Right atrium auricular region (tissue), 2 donors: ENCODE measurements around the gene ABHD17B. TPM values are rescaled to one million over a fixed set of nuclear protein-coding genes. Genes with fewer than 3 reads are reported as not detected.

ENCODE experiments used
- DNase-seq: peaks from one replicate; pipeline ENCODE4 v3.0.0-alpha.2; 2019; ENCODE audit warnings: low spot score
- H3K27ac ChIP-seq, 2 donors: fragments of 200-600 bp; sonication (generic); 1 replicate in 1 of 2; 2 replicates in 1 of 2; pipeline ENCODE4 v1.5.1; 2016 to 2019
- H3K27me3 ChIP-seq, 2 donors: fragments of 200-600 bp; sonication (generic); one replicate each; pipeline versions ENCODE4 v1.5.1 to v1.6.0; 2017 to 2019
- H3K36me3 ChIP-seq: fragments of 200-600 bp; sonication (generic); one replicate; pipeline ENCODE4 v1.5.1; 2016
- H3K4me1 ChIP-seq, 2 donors: fragments of 200-600 bp; sonication (generic); one replicate each; pipeline versions ENCODE4 v1.5.1 to v1.6.0; 2017 to 2019
- H3K4me3 ChIP-seq, 2 donors: fragments of 200-600 bp; sonication (generic); 1 replicate in 1 of 2; 2 replicates in 1 of 2; pipeline ENCODE4 v1.5.1; 2017 to 2019; ENCODE audit warnings: mild to moderate bottlenecking in 1 of 2, moderate library complexity in 1 of 2
- H3K9me3 ChIP-seq, 2 donors: fragments of 200-600 bp; sonication (generic); one replicate each; pipeline ENCODE4 v1.5.1; 2019
- total RNA-seq, 2 donors: library from RNA; depleted of rRNA; stranded (reverse); fragments of >200 nt; gene quantifications; one replicate each; pipeline ENCODE4 v1.1.0, GENCODE V29; 2016
- TF ChIP-seq, protein P1 (sequence below), 2 donors: fragments of 200-600 bp; sonication (generic); IDR thresholded peaks; one replicate each; pipeline ENCODE4 v1.5.1; 2019; ENCODE audit warnings: antibody characterized with exemption in 2 of 2

ABHD17B gene
- total RNA-seq, 2 donors from 2014 or later: 13.0 to 14.1 TPM

DNA sequence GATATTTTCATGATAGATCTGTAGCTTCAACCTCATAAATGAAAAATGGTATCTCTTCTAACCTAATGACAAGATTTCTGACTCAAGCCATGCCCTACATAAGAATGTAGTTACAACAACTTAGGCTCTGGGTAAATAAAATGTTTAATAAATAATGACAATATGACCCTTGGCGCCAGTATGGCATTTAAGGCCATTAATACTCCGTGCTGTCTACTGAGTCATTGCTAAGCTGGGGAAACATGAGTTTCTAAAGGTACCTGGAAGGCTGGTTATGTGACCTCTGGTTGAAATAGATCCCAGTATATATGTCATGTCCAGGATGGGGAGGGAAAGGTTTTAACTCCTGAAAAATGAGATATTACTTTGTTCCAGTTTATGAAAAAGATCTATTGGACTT lies 84.7 kb downstream of the ABHD17B start:
- H3K36me3 ChIP-seq: no peaks in the 10 kb centered on the region
- H3K4me3 ChIP-seq: no peak overlapping the region
- H3K27ac ChIP-seq: no peak overlapping the region
- no peak for DNase-seq
- TF ChIP-seq, protein P1, sequence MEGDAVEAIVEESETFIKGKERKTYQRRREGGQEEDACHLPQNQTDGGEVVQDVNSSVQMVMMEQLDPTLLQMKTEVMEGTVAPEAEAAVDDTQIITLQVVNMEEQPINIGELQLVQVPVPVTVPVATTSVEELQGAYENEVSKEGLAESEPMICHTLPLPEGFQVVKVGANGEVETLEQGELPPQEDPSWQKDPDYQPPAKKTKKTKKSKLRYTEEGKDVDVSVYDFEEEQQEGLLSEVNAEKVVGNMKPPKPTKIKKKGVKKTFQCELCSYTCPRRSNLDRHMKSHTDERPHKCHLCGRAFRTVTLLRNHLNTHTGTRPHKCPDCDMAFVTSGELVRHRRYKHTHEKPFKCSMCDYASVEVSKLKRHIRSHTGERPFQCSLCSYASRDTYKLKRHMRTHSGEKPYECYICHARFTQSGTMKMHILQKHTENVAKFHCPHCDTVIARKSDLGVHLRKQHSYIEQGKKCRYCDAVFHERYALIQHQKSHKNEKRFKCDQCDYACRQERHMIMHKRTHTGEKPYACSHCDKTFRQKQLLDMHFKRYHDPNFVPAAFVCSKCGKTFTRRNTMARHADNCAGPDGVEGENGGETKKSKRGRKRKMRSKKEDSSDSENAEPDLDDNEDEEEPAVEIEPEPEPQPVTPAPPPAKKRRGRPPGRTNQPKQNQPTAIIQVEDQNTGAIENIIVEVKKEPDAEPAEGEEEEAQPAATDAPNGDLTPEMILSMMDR (IDR thresholded peaks at IDR 0.05): no peak
- no peaks in the 10 kb centered on the region for H3K4me1 ChIP-seq
- H3K27me3 ChIP-seq: no peaks in the 10 kb centered on the region
- no peaks in the 10 kb centered on the region for H3K9me3 ChIP-seq

DNA sequence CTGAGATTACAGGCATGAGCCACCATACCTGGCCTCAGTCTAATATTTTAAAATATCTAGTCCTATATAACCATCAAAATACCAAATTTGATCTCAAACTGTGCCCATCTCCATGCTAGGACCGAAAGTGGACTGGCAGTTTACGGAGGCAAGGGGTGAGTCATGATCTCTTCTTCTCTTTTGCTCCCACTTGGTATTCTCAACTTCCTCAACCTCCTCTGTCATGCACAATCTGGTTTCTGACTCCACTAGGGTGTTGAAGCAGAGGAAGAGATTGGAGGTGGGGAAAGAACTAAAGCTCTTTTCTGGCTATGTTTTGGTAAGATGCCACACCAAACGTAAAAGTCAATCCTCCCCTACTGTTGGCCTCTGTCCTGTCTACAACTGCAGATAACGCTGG lies 86.7 kb downstream of the ABHD17B start:
- Histone ChIP-seq H3K27me3 (no peaks in the 10 kb centered on the region), H3K27ac (no peak overlapping the region), H3K4me1 (no peaks in the 10 kb centered on the region), H3K4me3 (no peak overlapping the region), H3K9me3 (no peaks in the 10 kb centered on the region), H3K36me3 (no peaks in the 10 kb centered on the region)
- TF ChIP-seq, protein P1 (IDR thresholded peaks at IDR 0.05): no peak
- no peak for DNase-seq

DNA sequence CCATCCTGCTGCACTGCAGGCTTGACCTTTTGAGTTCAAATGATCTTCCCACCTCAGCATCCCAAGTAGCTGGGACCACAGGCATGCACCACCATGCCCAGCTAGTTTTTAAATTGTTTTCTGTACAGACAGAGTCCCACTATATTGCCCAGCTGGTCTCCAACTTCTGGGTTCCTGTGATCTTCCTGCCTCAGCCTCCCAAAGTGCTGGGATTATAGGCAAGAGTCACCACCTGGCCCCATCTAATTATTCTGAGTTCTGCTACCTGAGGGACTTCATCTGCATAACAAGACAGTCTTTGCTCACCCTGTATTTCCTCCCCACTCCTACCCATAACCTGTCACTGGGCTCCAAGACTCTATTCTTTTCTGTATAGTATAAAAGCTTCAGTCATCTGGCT lies 88.1 kb downstream of the ABHD17B start:
- H3K36me3 ChIP-seq: no peaks in the 10 kb centered on the region
- H3K27me3 ChIP-seq: no peaks in the 10 kb centered on the region
- H3K4me1 ChIP-seq: no peaks in the 10 kb centered on the region
- H3K9me3 ChIP-seq: no peaks in the 10 kb centered on the region
- TF ChIP-seq, protein P1 (IDR thresholded peaks at IDR 0.05): no peak
- DNase-seq: no peak
- H3K27ac ChIP-seq: no peak overlapping the region
- H3K4me3 ChIP-seq: no peak overlapping the region

DNA sequence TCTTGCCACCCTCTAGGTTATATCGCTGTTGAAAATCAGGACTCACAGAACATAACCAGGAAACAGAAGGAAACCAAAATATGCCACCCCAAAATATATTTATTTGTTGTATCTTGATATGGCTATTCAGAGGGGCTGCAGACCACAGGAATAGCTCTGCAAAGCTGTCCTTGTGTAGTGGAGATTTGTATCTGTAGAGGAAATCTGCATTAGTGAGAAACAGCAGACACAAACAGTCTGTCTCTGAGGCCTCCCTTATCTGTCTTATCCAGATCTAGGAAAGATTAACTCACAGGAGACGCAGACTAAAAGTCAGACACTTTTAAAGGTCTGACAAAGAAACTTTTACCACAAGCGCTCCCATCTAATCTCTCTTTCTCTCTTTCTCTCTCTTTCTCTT lies 88.5 kb downstream of the ABHD17B start:
- Histone ChIP-seq H3K27me3 (no peaks in the 10 kb centered on the region), H3K27ac (no peak overlapping the region), H3K4me1 (no peaks in the 10 kb centered on the region), H3K4me3 (no peak overlapping the region), H3K9me3 (no peaks in the 10 kb centered on the region), H3K36me3 (no peaks in the 10 kb centered on the region)
- DNase-seq: no peak
- TF ChIP-seq, protein P1 (IDR thresholded peaks at IDR 0.05): no peak

DNA sequence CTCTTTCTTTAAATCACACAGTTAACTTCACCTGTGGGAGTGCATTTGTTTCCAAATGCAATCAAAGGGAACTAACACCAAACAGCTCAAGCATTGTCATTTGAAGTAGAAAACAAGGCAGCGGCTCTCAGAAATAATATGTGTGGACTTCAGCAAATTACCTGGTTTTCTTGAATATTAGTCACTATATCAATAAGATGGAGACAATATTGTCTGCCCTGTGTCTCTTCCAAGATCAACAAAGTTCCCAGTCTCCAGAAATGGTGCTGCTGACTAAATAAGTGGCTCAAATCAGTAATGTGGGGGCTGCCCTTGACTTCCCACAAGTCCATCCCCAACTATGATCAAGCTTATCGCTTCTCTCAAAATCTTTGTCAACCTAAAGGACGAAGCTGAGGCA lies 89.6 kb downstream of the ABHD17B start:
- Histone ChIP-seq H3K27ac (no peak overlapping the region), H3K36me3 (no peaks in the 10 kb centered on the region), H3K4me1 (no peaks in the 10 kb centered on the region), H3K9me3 (no peaks in the 10 kb centered on the region), H3K27me3 (no peaks in the 10 kb centered on the region), H3K4me3 (no peak overlapping the region)
- DNase-seq: no peak
- TF ChIP-seq, protein P1 (IDR thresholded peaks at IDR 0.05): no peak

DNA sequence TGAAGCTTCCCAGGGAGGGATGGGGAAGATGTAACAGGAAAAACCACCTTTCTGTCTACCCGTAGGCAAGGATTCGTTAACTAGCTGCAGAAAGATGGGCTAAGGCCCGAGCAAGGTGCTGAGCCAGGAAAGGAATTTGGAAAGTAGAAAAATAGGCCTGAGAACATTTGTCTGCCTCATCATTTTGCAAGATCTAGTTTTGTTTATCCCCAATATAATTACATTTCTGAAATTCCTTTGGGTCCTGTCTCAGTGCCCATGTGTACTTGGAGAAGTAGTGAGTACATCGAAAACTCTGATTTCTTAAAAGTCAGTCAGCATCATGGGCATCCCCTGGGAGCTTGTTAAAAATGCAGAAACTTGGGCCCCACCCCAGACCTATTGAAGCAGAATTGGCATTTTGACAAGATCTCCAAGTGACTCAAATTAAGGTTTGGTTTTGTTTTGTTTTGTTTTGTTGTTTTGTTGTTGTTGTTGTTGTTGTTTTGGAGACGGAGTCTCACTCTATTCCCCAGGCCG lies 90.5 kb downstream of the ABHD17B start:
- H3K4me3 ChIP-seq: no peak overlapping the region
- no peak for DNase-seq
- H3K27ac ChIP-seq: no peak overlapping the region
- TF ChIP-seq, protein P1 (IDR thresholded peaks at IDR 0.05): no peak
- no peaks in the 10 kb centered on the region for H3K4me1 ChIP-seq
- no peaks in the 10 kb centered on the region for H3K9me3 ChIP-seq
- H3K27me3 ChIP-seq: no peaks in the 10 kb centered on the region
- H3K36me3 ChIP-seq: no peaks in the 10 kb centered on the region
